GM12865 (cell line): Measurements from ENCODE around the gene GLCCI1.

Source experiments
- DNase-seq: peaks from one replicate; pipeline ENCODE4 v3.0.0; 2010; ENCODE audit warnings: low read depth
- H3K4me3 ChIP-seq: 2 replicates; pipeline ENCODE4 v1.5.1; 2011; ENCODE audit warnings: mild to moderate bottlenecking, low read depth, low read length, control low read depth
- TF ChIP-seq, protein P1 (sequence below): IDR thresholded peaks from 2 replicates; pipeline ENCODE4 v1.5.1; 2011; ENCODE audit warnings: low read length, control low read depth, low read depth, inconsistent platforms; ENCODE audit not compliant: insufficient read depth; ENCODE audit errors: missing control alignments

GLCCI1 gene

DNA sequence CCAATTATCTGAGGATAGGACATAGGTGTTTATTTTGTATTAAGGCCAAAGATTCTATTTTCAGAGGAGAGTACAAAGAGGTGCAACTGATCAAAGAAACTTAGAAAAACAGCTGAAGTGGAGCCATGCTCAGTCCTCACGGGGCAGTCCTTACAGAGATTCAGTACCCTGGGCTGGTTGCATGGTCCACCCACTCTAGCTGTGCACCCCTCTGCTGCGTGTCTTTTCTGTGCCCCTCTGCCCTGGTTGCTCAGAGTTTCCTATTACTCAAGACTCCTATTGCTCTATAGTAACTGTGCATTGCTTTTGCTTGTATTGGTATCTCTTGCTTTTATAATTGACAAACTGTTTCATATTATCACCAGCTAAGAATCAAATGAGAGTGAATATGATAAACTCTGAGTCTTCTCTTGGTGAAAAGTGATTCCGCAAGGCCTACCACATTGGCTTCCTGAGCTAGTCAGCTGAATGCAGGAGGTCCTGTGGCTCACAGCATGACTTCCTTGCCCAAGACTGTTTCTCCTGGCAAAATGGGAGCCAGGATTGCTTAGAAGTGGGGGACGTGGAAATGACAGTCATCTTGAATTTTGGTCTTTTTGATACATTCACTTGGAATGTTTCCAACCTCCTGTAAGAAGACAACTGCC, 137.0 kb downstream of the GLCCI1 start:
- TF ChIP-seq, protein P1, sequence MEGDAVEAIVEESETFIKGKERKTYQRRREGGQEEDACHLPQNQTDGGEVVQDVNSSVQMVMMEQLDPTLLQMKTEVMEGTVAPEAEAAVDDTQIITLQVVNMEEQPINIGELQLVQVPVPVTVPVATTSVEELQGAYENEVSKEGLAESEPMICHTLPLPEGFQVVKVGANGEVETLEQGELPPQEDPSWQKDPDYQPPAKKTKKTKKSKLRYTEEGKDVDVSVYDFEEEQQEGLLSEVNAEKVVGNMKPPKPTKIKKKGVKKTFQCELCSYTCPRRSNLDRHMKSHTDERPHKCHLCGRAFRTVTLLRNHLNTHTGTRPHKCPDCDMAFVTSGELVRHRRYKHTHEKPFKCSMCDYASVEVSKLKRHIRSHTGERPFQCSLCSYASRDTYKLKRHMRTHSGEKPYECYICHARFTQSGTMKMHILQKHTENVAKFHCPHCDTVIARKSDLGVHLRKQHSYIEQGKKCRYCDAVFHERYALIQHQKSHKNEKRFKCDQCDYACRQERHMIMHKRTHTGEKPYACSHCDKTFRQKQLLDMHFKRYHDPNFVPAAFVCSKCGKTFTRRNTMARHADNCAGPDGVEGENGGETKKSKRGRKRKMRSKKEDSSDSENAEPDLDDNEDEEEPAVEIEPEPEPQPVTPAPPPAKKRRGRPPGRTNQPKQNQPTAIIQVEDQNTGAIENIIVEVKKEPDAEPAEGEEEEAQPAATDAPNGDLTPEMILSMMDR: no peak
- no peak overlapping the region for H3K4me3 ChIP-seq
- no peak for DNase-seq

GRCh38 chr7:8109196-8110022, 140.8 kb downstream of the GLCCI1 start:
- no peak overlapping the region for H3K4me3 ChIP-seq
- DNase-seq: no peak
- TF ChIP-seq, protein P1: no peak

- no peak overlapping the region for H3K4me3 ChIP-seq
- TF ChIP-seq, protein P1: no peak
- DNase-seq: no peak
Measured at GRCh38 chr7:8111282-8111960, 142.8 kb downstream of the GLCCI1 start.

GRCh38 chr7:8112685-8113084, 144.1 kb downstream of the GLCCI1 start:
- TF ChIP-seq, protein P1: no peak
- DNase-seq: no peak
- H3K4me3 ChIP-seq: peak overlapping the region; percentile 57

- TF ChIP-seq, protein P1: no peak
- no peak for DNase-seq
- H3K4me3 ChIP-seq: peak overlapping the region; percentile 57
Measured at GRCh38 chr7:8113184-8113583, 144.6 kb downstream of the GLCCI1 start.

DNA sequence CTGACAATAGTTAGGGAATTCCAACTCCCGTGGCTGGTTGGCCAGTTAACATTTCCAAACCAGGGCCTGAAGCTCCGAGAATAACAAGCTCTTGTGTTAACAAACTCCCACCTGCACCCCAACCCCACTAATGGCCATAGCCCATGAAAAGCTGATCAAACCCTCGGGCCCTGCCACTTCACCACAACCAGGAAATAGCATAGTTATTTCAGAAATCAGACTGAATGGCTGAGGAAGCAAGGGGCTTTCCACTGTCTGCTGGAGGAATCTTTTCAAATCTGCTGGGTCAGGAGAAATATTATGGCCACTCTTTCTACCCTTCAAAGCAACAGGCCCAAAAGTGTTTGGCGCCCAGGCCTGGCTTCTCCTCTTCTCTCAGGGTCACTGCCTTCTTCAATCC, 145.6 kb downstream of the GLCCI1 start:
- peak overlapping the region; percentile 57 for H3K4me3 ChIP-seq

More for the DNA sequence above, 145.6 kb downstream of the GLCCI1 start:
- peak; percentile 85 for DNase-seq
- TF ChIP-seq, protein P1: no peak
